Testis (tissue), 3 donors: Measurements from ENCODE around the gene H1-8. TPM values are rescaled to one million over a fixed set of nuclear protein-coding genes. Genes with fewer than 3 reads are reported as not detected.

Experiments used
- DNase-seq: peaks from one replicate; pipeline ENCODE4 v3.0.0-alpha.2; 2019
- H3K27ac ChIP-seq, 2 donors: fragments of 200-600 bp; sonication (generic); one replicate each; pipeline ENCODE4 v1.5.1; 2019
- H3K27me3 ChIP-seq: fragments of 200-600 bp; sonication (generic); one replicate; pipeline ENCODE4 v1.5.1; 2019
- H3K36me3 ChIP-seq: fragments of 200-600 bp; sonication (generic); one replicate; pipeline ENCODE4 v1.5.1; 2017; ENCODE audit warnings: low read depth; ENCODE audit errors: missing control alignments
- H3K4me1 ChIP-seq: fragments of 200-600 bp; sonication (generic); one replicate; pipeline ENCODE4 v1.5.1; 2019
- H3K4me3 ChIP-seq, 2 donors: fragments of 200-600 bp; sonication (generic); one replicate each; pipeline ENCODE4 v1.5.1; 2017 to 2019
- H3K9me3 ChIP-seq: fragments of 200-600 bp; sonication (generic); one replicate; pipeline ENCODE4 v1.5.1; 2017
- POLR2A ChIP-seq: fragments of 450-650 bp; IDR thresholded peaks from one replicate; pipeline ENCODE4 v1.6.1; 2017; ENCODE audit warnings: antibody characterized with exemption, mild to moderate bottlenecking, moderate library complexity
- WGBS, 2 donors: methylation state at CpG; one replicate each; pipeline ENCODE4 v1.1.5; 2018; 5-methylcytosine and 5-hydroxymethylcytosine counted together
- intact Hi-C: fragments of 100-400 bp; cut with DNase I; formaldehyde crosslinking; loops from one replicate; pipeline ENCODE4 v1.15.1; 2023; ENCODE audit warnings: low total_unique reads
- polyA plus RNA-seq: library from polyadenylated mRNA; stranded (reverse); fragments of 350-450 nt; fragmentation: Illumina TruSeq; extraction: RNeasy Lipid Tissue Mini Kit (QIAGEN cat#74804); gene quantifications from one replicate; pipeline ENCODE4 v1.2.3, GENCODE V29; 2014; ENCODE audit warnings: low read depth, low replicate concordance; ENCODE audit not compliant: insufficient read depth
- total RNA-seq, 2 donors: library from RNA; depleted of rRNA; stranded (reverse); fragments of >200 nt; gene quantifications; one replicate each; pipeline ENCODE4 v1.2.3, GENCODE V29; 2016
- TF ChIP-seq, protein P1 (sequence below), 3 experiments: fragments of 450-650 bp in 2 of 3; fragments of 200-600 bp in 1 of 3; sonication (generic) in 1 of 3; IDR thresholded peaks; one replicate each; pipeline ENCODE4 v1.5.1; 2016 to 2019; ENCODE audit warnings: antibody characterized with exemption in 3 of 3, mild to moderate bottlenecking in 2 of 3, moderate library complexity in 1 of 3

The H1-8 gene
- total and polyA plus RNA-seq, 3 donors from 2014 or later, result 4.2 to 8.6 (median 4.8) TPM

DNA sequence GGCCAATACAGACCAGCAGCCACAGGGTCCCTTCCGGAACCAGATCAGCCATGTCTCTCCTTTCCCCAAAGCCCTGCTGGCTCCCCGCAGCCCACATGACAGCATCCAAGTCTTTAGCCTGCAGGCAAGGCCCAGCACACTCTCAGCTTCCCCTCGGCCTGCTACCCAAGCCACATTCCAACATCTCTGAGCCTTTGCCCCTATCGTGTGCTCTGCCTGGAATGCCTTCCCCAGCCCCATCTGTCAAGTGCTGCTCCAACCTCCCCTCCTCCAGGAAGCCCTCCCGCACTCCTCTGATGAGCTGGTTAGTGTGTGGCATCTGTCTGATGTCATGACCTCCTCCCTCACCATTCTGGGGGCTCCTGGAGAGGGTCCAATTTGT is 55.0 kb downstream of the H1-8 start:
- no peak for DNase-seq
- Histone ChIP-seq H3K36me3 (no peaks in the 10 kb centered on the region), H3K27ac (peak overlapping the region; percentile 68 to 86), H3K9me3 (no peaks in the 10 kb centered on the region), H3K4me3 (no peak overlapping the region), H3K4me1 (peaks cover 74% of the 10 kb centered on the region), H3K27me3 (no peaks in the 10 kb centered on the region)
- 53 to 69% methylated on average over 3 to 5 of the region's 5 CpGs for WGBS, 2 donors
- TF ChIP-seq, protein P1, sequence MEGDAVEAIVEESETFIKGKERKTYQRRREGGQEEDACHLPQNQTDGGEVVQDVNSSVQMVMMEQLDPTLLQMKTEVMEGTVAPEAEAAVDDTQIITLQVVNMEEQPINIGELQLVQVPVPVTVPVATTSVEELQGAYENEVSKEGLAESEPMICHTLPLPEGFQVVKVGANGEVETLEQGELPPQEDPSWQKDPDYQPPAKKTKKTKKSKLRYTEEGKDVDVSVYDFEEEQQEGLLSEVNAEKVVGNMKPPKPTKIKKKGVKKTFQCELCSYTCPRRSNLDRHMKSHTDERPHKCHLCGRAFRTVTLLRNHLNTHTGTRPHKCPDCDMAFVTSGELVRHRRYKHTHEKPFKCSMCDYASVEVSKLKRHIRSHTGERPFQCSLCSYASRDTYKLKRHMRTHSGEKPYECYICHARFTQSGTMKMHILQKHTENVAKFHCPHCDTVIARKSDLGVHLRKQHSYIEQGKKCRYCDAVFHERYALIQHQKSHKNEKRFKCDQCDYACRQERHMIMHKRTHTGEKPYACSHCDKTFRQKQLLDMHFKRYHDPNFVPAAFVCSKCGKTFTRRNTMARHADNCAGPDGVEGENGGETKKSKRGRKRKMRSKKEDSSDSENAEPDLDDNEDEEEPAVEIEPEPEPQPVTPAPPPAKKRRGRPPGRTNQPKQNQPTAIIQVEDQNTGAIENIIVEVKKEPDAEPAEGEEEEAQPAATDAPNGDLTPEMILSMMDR (IDR thresholded peaks at IDR 0.05), result no peak
- no peak for TF ChIP-seq POLR2A
- intact Hi-C loops, result no loop called here

GRCh38 chr3:129598484-129598883 is 55.5 kb downstream of the H1-8 start:
- intact Hi-C loops, result no loop called here
- Histone ChIP-seq H3K9me3 (no peaks in the 10 kb centered on the region), H3K27me3 (no peaks in the 10 kb centered on the region), H3K36me3 (no peaks in the 10 kb centered on the region), H3K4me3 (no peak overlapping the region), H3K27ac (peak overlapping the region in 1 of 2 donors; percentile 86), H3K4me1 (peaks cover 74% of the 10 kb centered on the region)
- DNase-seq, result no peak
- WGBS, 2 donors, result 80 to 83% methylated on average over 2 to 11 of the region's 11 CpGs
- TF ChIP-seq POLR2A, result no peak
- TF ChIP-seq, protein P1 (IDR thresholded peaks at IDR 0.05), result no peak

- no peaks in the 10 kb centered on the region for H3K9me3 ChIP-seq
- peaks cover 71% of the 10 kb centered on the region for H3K4me1 ChIP-seq
- no peak for DNase-seq
- TF ChIP-seq, protein P1 (IDR thresholded peaks at IDR 0.05), result no peak
- no peak for TF ChIP-seq POLR2A
- H3K36me3 ChIP-seq, result no peaks in the 10 kb centered on the region
- WGBS, 2 donors, result 65 to 83% methylated on average over 4 to 19 of the region's 19 CpGs
- no peak overlapping the region for H3K4me3 ChIP-seq
- no peaks in the 10 kb centered on the region for H3K27me3 ChIP-seq
- H3K27ac ChIP-seq, result peak overlapping the region in 1 of 2 donors; percentile 86
- intact Hi-C loops, result no loop called here
Measured at GRCh38 chr3:129599073-129599472, 56.1 kb downstream of the H1-8 start.

DNA sequence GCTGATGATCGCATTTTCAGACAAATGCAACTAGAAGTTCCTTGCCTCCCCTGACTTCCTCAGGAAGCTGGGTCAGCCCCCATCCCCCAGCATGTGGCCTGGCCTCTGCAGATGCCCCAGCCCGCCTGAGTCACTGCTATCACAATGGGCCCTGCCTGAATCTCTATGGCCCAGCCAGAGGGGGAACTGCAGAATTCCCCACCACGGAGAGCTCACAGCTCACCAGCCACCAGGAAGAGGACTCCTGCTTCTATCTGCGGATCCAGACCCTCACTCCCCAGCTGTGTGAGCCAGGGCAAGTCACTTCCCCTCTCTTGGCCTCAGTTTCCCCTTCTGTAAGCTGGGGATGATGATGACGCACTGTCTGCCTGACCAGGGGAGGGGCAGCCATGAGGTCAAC is 56.6 kb downstream of the H1-8 start:
- no peak for TF ChIP-seq POLR2A
- TF ChIP-seq, protein P1 (IDR thresholded peaks at IDR 0.05), result no peak
- DNase-seq, result no peak
- no peak overlapping the region for H3K4me3 ChIP-seq
- no peaks in the 10 kb centered on the region for H3K36me3 ChIP-seq
- WGBS, 2 donors, result 77 to 83% methylated on average over 2 to 5 of the region's 5 CpGs
- H3K27ac ChIP-seq, result peak overlapping the region in 1 of 2 donors; percentile 86
- intact Hi-C loops, result loop anchor here (10.0 kb wide), 1 partner anchor 45 kb away; no protein-coding TSS in a partner anchor
- peaks cover 66% of the 10 kb centered on the region for H3K4me1 ChIP-seq
- no peaks in the 10 kb centered on the region for H3K9me3 ChIP-seq
- no peaks in the 10 kb centered on the region for H3K27me3 ChIP-seq

DNA sequence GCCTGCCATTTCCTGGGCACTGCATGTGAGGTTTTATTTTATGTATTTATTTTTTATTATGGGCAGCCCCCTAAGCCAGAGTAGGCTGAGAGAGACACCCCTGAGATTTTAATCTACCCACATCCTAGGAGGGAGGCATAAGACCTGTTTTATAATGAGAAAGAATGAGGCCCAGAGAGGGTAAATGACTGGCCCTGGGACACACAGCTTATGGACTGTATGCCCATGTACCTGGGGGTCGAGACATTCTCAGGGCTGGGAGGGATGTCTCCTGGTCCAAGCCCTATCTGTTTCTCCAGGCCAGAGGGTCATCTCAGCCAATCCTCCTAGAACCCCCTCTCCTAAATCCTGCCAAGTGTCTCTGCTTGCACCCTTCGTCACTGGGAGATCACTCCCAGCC is 57.4 kb downstream of the H1-8 start:
- Histone ChIP-seq H3K9me3 (no peaks in the 10 kb centered on the region), H3K36me3 (no peaks in the 10 kb centered on the region), H3K4me3 (no peak overlapping the region), H3K27me3 (no peaks in the 10 kb centered on the region), H3K27ac (peak overlapping the region in 1 of 2 donors; percentile 86), H3K4me1 (peaks cover 60% of the 10 kb centered on the region)
- WGBS, 2 donors, result 79 to 89% methylated on average over 2 of the region's 2 CpGs
- TF ChIP-seq POLR2A, result no peak
- TF ChIP-seq, protein P1 (IDR thresholded peaks at IDR 0.05), result no peak
- intact Hi-C loops, result loop anchor here (10.0 kb wide), 1 partner anchor 46 kb away; no protein-coding TSS in a partner anchor
- no peak for DNase-seq
